GM19468 (cell line): Measurements from ENCODE around the gene ZBTB20.

Experiments used
- ATAC-seq: cut with Tn5 transposase; IDR thresholded peaks from one replicate; pipeline ENCODE4 v1.9.1; 2021; ENCODE audit warnings: mild to moderate bottlenecking, moderate library complexity, moderate number of reproducible peaks; ENCODE audit not compliant: unreplicated experiment; ENCODE audit errors: extremely low read depth

ZBTB20 gene

GRCh38 chr3:115092220-115092791 lies 54.8 kb downstream of the ZBTB20 start:
- ATAC-seq = peak; percentile 47

- ATAC-seq = no peak
Observed at GRCh38 chr3:115090712-115091111, 56.4 kb downstream of the ZBTB20 start.

GRCh38 chr3:115089481-115089880 lies 57.6 kb downstream of the ZBTB20 start:
- no peak for ATAC-seq

- ATAC-seq = no peak
Observed at GRCh38 chr3:115087512-115087911, 59.6 kb downstream of the ZBTB20 start.

GRCh38 chr3:115086344-115086743 lies 60.7 kb downstream of the ZBTB20 start:
- ATAC-seq = no peak

GRCh38 chr3:115085197-115085865 lies 61.8 kb downstream of the ZBTB20 start:
- ATAC-seq = no peak

DNA sequence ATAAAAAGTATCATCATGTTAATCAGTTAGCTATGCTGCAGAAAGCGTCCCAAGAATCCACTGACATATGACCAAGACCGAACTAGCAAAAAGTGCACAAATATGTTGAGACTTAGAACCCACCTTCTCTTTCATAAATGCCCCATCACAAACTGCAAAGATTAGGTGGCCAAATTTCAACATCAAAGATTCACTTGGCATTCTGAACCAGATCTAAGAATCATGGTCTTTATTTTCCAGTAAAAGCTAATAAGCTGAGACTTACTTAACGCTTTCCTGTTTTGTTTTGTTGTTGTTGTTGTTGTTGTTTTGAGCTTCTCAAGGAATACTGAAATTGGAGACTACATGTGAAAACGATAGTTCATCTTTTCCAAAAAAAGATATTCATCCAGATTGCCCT lies 62.4 kb downstream of the ZBTB20 start:
- no peak for ATAC-seq

DNA sequence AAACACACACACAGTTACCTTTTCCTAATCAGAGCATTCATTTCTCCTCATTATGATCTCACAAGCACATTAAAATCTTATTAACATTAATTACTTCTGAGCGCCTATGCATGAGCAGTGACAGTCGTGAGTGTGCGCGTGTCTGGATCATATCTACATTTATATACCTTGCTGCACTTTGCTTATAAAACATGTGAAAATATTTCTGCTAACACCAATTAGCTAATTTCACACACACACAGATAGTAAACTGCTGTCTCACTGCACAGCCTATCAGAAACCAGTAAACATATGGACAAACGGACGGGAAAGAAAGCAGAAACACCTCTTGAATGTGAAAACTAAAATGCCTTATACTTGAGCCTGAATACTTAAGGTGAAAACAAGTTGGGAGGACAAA lies 64.8 kb downstream of the ZBTB20 start:
- ATAC-seq = no peak

DNA sequence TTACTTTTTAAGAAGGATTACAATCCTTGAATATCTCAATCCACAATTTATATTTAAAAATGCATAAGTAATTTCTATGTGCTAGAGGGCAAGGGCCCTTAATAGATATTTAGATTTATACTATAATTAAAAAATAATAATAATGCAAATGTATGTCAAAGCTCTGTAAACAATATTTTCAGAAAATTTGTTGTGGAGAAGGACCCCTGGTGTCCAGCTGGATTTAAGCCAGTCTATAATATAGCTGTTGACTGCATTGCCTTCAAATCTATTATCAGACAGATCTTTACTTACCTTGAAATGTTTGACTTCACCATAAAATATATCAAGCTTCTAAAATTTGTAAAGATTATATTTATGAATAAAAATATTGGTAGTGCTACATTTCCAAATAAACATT lies 65.6 kb downstream of the ZBTB20 start:
- ATAC-seq = no peak

DNA sequence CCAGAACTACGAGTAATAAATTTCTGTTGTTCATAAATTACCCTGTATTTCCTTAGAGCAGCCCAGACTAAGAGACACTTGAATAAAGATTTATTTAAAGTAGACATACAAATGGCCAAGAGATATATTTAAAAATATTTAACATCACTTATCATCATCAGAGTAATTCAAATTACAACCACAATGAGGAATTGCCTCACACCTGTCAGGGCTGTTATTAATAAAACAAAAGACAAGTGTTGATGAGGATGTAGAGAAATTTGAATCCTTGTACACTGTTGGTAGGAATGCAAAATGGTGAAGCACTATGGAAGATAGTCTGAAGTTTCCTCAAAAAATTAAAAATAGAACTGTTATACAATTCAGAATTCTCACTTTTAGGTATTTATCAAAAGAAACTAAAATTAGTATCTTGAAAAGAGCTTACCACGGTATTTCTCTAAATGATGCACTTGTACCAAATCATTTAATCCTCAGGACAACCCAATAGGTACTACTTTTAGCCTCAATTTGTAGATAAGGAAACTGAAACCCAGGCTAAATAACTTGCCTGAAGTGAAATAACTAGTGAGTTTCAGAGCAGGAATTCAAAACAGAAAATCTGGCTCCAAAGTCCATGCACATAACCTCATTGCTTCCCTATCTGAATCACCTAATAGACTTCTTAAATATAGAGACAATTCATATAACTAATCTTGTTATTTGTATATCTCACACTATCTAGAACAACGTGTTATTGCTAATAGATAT lies 69.4 kb downstream of the ZBTB20 start:
- no peak for ATAC-seq

- no peak for ATAC-seq
Observed at GRCh38 chr3:115074502-115074901, 72.6 kb downstream of the ZBTB20 start.

GRCh38 chr3:115072265-115073021 lies 74.6 kb downstream of the ZBTB20 start:
- ATAC-seq = no peak

DNA sequence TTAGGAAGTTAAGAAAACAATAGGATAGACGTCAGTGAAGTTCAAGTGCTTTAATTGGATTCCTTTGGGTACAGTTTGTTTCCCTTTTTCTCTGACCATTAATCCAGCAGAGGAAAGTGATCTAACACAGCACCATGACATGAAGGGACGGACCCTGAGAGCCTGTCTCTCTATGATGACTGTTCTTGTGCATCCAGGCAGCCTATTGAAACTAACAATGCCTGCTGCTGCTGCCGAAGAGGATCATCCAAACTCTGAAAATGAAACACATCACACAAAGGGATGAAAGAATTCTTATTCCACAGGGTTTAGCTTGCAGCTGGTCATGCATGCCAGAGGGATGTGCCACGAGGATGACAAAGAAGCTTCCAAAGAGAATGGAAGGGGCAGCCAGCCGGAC lies 75.5 kb downstream of the ZBTB20 start:
- ATAC-seq = no peak

DNA sequence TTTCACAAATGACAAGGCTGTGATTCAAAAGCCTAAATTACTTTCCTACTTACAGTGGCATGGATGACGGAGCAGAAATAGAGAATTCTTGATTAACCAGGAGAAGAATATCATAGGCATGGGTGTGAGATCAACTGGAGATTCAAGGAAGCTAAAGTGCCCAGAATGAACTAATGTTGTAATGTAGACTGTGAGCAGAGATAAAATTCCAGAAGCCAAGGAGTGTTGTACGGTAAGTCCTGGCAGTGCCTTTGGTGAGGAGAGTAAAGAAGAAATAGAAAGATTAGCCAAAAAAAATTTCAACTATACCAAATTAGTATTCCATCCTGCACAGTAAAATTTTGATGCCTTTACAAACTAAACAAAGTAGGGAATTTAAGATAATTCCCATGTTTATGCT lies 75.9 kb downstream of the ZBTB20 start:
- no peak for ATAC-seq

- ATAC-seq = no peak
Observed at GRCh38 chr3:115068799-115069198, 78.3 kb downstream of the ZBTB20 start.

DNA sequence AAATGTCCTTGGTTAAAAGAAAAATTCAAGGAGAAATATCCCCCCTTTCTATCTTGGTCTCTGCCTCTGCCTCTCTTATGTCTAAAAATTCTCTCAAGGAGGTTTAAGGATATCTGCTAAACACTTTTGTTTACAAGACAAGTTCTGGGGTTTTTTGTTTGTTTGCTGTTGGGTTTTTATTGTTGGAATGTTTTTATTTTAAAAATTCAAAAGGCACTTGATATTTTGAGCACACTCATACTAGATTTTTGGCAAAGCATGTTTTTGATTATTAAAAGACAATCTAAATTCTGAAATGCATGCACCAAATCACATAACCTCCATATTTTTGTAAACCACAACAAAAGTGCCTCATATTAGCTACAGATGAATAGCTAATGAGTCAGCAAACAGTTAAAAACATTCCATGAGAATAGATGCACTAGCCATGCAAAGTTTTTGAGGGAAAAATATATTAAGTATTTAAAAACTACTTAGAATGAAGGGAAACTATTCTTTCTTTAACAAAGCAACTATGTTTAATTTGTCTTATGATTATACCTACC lies 84.6 kb downstream of the ZBTB20 start:
- ATAC-seq = no peak

DNA sequence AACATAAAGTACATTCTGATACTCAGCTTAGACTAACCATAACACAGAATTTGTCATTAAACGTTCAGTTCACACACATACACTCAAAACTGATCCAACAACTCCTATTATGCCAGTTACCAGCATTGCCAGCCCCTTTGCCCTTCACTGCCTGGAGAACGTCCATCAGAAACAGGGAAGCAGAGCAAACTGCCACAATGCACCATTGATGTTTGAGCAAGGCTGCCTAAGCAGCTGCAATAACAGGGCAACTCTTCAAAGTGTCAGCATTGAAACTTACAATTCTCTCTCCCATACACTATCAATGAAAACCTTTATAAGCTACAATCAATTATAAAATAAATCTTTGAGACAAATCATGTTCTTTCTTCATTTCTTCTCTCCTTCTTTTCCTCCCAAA lies 85.1 kb downstream of the ZBTB20 start:
- ATAC-seq = no peak

DNA sequence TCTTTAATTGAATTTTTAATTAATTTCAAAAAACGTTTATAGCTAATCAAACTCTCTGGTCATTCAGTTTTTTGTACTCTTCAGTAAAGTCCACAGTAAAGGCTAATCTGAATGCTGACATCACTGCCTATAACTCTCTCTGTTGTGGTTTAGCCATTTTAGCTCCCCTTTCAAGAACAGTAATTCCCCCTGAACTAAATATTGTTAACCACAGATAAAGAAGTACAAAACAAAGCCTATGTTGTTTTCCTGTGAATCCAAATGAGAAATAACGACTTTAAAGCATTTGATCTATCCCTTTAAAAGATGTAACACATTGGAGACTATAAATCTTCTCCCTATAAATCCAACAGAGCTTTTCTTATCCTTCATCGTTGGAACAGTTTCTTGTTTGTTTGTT lies 94.2 kb downstream of the ZBTB20 start:
- ATAC-seq = no peak

GRCh38 chr3:115042351-115042750 lies 104.7 kb downstream of the ZBTB20 start:
- no peak for ATAC-seq

DNA sequence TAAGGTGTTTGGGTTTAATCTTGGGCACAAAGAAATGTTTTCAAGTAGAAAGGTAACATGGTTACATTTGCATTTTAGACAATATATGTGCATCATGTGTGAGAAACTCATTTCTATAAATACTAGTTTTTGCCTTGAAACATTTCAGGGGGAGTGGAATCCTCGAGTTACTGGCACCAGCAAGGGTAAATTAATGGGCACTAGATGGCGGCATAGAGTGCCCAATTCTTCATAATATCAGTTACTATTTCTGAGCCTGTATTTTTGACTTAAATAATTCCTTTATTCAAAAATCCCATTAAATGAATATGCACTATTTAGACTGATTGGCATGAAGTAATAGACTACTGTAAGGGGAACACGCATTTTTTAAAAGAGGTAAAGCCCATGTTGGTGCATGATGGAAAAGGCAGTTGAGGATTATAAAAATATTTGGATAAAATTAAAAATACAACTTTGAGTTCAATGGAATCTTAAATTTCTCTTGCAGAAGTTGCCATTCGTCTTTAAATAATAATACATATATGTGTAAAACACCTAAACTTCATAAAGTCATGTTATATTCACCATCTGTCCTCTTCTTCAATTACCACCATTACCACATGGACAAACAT lies 106.3 kb downstream of the ZBTB20 start:
- peak; percentile 60 for ATAC-seq
